NOMO-1 (cell line): ENCODE data around the gene LCN12.

Experiments
- DNase-seq, 2 experiments: peaks; one replicate each; lab custom pipeline; 2025; ENCODE audit not compliant: unreplicated experiment in 2 of 2; lab: John Stamatoyannopoulos, UW

Gene LCN12

GRCh38 chr9:136957461-136957860 lies 5.4 kb downstream of the LCN12 start:
- DNase-seq: no peak

DNA sequence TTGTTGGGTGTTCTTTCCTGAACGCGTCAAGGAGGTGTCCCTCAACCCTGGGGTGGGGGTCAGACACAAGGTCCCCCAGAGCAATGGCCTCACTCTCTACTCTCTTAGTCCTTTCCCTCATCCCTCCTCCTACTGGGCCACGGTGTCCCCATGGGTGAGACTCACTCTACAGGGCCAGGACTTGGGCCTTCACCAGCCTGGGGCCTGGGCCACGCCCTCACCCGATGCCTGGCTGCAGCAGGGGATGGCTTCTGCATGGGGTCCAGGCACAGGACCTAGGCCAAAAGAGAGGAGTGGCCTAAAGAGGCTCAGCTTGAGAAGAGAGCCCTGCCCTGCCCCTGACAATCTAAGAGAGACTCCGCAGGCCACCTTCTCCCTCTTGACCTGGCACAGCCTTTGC lies 5.8 kb downstream of the LCN12 start:
- no peak for DNase-seq

DNA sequence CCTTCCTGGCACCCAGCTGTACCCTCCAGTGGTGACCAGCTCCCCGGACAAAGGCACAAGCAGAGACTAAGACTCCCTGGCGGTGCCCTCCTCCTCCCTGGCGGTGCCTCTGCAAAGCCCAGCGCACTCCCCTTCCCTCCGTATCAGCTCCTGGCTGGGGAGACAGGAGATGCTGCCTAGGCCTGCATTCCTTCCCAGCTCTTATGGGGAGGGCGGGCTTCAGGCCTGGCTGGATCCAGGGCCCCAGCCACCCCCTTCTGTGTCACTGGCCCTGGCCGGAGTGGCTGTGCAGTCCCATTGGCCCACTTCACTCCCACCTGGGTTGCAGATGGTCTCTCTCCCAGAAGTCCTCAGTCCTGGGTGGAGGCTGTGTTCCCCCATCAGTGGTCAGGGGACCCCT lies 6.4 kb downstream of the LCN12 start:
- no peak for DNase-seq

DNA sequence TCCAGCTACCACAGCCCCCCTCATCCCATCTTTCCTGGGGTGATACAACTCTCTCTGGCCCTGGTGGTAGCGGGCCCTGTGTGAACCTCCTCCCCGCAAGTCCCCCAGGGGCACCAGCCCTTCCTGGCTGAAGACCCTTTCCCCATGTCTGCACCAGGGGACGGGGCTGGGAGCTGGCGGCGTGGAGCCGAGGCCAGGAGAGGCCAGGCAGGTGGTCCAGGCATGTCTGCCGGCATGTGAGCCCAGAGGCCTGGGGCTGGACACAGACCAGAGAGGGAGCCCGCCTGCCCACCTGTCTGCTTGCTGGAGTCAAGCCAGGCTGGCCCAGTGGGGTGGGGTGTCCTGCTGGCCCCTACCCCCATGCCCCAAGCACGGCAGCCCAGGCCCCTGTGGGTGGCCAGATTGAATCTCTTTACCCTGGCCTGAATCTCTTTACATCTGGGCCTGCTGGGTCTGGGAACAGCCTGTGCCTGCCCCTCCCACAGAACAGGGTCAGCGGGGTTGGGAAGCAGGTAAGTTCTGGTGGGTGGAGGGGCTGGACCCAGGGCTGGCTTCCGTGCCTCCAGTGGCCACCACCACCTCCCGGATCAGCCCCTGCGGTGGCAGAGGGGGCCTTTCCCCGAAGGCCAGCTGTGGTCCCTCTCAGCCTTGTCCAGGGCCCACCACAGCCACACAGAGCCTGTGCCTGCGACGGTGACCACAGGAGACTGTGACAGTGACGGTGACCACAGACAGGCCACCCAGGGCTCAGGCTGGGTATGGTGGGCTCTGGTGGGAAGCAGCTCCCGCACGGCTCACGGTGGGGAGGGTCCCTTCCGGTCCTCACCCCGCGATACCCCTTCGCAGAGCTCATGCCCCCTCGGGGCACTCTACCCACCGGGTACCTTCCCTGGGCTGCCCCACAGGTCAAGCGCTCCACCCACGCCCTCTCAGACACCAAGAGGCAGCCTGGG lies 7.1 kb downstream of the LCN12 start:
- DNase-seq: no peak

- DNase-seq: no peak
Measured at GRCh38 chr9:136960212-136960937, 8.3 kb downstream of the LCN12 start.

- DNase-seq: no peak
Measured at GRCh38 chr9:136960938-136961275, 8.8 kb downstream of the LCN12 start.

DNA sequence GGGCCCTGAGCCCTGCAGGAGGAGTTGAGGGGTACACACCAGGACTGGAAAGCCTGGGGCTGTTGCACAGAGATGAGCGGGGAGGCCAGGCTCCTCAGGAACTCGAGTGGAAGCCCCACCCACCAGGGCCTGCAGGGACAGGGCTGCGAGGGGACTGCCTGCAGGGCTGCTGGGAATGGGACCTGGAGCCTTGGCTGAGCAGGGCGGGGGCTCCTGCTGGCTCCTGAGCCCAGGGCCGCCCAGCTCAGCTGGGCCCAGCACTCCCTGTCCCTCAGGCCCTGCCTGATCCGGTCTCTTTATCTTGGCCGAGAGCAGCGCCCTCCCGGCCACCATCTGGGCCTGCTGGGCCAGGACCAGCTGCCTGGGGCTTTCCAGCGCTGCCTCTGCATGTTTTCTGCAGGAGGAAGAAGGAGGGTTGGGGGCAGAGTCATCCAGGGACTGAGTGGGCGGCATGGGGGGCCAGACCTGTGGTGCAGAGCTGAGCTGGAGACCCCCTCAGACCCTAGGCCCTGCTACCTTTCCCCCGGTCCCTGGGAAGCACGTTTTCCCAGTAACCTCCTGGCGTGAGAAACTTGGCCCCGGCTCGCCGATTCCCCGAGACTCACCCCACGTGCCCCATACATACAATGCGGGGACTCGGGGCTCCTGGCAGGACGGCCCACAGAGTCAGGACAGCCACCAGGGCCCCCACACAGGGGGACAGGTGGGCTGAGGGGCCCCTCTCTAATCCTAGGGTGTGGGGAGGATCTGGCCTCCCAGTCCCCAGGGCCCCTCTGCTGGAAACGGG lies 9.4 kb downstream of the LCN12 start:
- DNase-seq: no peak

DNA sequence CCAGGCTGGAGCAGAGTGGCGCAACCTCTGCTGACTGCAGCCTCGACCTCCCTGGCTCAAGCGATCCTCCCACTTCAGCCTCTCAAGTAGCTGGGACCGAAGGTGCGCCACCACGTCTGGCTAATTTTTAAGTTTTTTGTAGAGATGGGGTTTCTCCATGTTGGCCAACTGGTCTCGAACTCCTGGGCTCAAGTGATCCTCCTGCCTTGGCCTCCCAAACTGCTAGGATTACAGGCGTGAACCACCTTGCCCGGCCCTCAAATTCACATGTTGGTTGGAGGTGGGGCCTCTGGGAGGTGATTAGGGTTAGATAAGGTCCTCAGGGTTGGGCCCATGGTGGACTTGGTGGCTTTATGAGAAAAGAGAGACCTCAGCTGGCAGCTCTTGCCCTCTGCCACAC lies 10.1 kb downstream of the LCN12 start:
- DNase-seq: no peak

GRCh38 chr9:136962701-136963248 lies 10.7 kb downstream of the LCN12 start:
- no peak for DNase-seq

DNA sequence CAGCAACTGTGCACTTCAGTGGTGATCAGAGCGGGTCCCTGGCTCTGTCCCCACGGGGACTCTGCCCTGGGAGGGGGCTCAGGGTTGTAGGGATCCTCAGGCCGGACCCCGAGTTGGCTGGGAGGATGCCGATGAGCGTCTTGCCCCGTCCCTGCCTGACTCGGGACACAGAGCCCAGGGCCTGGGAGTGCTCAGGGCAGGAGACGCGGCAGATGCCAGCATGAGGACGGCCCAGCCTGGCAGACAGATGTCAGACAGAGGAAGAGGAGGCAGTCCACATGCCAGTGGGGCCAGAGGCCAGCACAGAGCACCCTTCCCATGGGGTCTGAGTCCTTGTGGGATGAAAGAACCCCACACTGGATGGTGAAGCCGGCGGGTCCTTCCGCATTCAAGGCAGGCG lies 11.3 kb downstream of the LCN12 start:
- DNase-seq: no peak

DNA sequence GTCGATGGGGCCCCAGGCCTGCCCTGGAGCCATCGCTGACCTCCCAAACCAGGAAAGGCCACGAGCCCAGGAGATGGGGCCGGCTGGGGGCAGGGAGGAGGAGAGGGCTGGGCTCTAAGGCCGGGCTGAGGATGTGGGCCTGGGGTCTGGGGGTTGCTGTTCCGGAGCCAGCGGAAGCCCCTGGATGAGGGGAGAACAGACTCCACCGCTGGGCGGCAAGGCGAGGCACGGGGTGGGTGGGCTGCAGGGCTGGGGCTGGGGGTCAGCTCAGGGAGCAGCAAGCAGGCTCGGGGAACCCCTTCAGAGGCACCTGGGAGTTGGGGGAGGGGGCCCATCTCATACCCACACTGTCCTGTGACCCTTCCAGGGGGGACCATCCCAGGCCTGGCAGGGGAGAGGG lies 11.7 kb downstream of the LCN12 start:
- no peak for DNase-seq

DNA sequence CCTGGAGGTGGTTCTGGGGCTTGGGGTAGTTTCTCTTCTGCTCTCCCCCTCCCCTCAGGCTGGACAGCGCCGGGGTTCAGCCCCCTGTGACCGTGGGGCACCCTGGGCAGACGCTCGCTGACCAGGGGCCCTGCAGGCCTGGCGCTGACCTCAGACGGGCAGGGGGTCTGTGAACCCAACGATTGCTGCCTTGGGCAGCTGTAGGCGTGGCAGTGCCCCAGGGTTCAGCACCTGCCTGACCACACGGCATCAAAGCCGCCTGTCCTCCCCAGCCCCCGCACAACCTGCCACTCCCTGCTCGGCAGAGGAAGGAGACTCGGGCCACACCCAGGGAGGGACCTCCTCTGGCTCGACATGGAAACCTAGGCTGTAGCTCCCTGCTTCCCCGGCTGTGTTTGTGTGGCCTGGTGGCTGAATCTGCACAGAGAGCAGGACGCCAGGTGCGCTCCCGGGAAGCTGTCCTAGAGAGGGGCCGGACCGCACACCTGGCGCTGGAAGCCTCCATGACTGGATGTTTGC lies 12.2 kb downstream of the LCN12 start:
- no peak for DNase-seq

- DNase-seq: no peak
Measured at GRCh38 chr9:136964833-136965422, 12.9 kb downstream of the LCN12 start.

DNA sequence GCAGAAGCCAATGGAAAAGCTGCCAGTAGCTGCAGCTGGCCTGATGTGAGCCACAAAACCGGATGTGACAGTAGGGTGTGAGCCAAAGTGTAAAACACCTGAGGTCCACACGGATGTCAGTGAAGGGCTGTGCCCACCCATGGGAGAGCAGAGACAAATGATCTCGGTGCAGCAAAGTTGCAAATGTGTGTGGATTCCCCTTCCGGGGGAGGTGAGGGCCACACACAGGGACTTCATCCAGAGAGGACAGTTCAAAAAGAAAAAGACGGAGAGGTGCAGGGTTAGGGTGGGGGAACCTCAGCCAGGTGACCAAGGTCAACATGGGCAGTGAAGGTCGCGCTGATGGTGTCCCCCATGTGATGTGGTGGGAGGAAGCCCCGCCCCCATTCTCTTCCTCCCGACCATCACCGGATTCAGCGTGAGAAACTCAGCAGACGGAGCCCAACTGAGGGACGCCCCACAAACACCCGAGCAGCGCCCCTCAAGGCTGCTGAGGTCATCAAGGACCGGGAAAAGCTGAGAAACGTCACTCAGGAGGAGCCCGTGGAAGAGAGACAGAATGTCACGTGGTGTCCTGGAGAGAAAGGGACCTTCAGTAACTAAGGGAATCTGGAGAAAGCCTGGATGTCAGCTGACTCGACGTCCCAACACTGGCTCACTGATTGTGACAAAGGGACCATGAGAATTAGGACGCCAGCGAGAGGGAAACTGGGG lies 13.9 kb downstream of the LCN12 start:
- no peak for DNase-seq

GRCh38 chr9:136968333-136969127 lies 16.5 kb downstream of the LCN12 start:
- DNase-seq: no peak

- DNase-seq: no peak
Measured at GRCh38 chr9:136969150-136969549, 17.1 kb downstream of the LCN12 start.

GRCh38 chr9:136969774-136970173 lies 17.7 kb downstream of the LCN12 start:
- DNase-seq: no peak

DNA sequence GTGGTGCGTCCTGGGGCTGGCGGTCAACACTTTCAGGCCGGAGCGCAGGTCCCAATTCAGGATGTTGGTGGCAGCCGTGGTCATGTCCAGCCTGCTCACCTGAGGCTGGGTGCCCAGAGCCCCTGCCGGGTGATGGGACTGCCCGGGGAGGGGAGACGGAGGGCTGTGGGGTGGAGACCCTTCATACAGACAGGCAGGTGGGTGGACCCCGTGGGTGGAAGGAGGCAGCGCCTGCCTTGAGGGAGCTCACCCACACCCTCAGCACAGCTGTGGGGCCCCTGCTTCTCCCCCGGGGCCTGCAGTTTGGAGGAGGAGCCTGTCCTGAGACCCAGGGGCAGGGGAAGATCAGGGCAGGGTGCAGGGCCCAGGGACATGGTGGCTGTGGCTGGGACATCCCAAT lies 18.3 kb downstream of the LCN12 start:
- DNase-seq: no peak

GRCh38 chr9:136971746-136972145 lies 19.7 kb downstream of the LCN12 start:
- no peak for DNase-seq
